SK-N-SH (cell line): Measurements from ENCODE around the gene NDUFC1.

Experiments used
- CTCF ChIP-seq: fragments of 200-600 bp; sonication (generic); IDR thresholded peaks from 2 replicates; pipeline ENCODE4 v1.6.1; 2017; ENCODE audit warnings: antibody characterized with exemption, mild to moderate bottlenecking, moderate library complexity
- EP300 ChIP-seq, 2 experiments: IDR thresholded peaks; 2 replicates each; pipeline versions ENCODE4 v1.4.0 to v1.6.1; 2012; ENCODE audit warnings: borderline replicate concordance in 1 of 2, low read depth in 1 of 2, low read length in 1 of 2
- EZH2phosphoT487 ChIP-seq: fragments of 200-600 bp; sonication (generic); IDR thresholded peaks from 2 replicates; pipeline ENCODE4 v1.6.1; 2017; ENCODE audit warnings: low read depth, mixed run types, mild to moderate bottlenecking, antibody characterized with exemption, moderate library complexity, borderline replicate concordance
- JUND ChIP-seq: IDR thresholded peaks from 2 replicates; pipeline ENCODE4 v1.4.0; 2012
- POLR2AphosphoS5 ChIP-seq: IDR thresholded peaks from 2 replicates; pipeline ENCODE4 v1.6.1; 2012; ENCODE audit warnings: low read depth, low read length
- RAD21 ChIP-seq: IDR thresholded peaks from 2 replicates; pipeline ENCODE4 v1.6.1; 2012; ENCODE audit warnings: mild to moderate bottlenecking, low read length
- REST ChIP-seq: IDR thresholded peaks from 2 replicates; pipeline ENCODE4 v1.6.1; 2012; ENCODE audit warnings: mild to moderate bottlenecking, low read depth, low read length, moderate library complexity
- TAF1 ChIP-seq: IDR thresholded peaks from 2 replicates; pipeline ENCODE4 v1.6.1; 2012; ENCODE audit warnings: low read depth, mild to moderate bottlenecking, low read length, moderate library complexity, borderline replicate concordance

- TF ChIP-seq RAD21: no peak
- TF ChIP-seq EP300 (IDR thresholded peaks at IDR 0.05; ENCODE audit: borderline replicate concordance in 1 of 2, low read depth in 1 of 2, low read length in 1 of 2): no peak
- no peak for TF ChIP-seq CTCF
- no peak for TF ChIP-seq POLR2AphosphoS5
- TF ChIP-seq EZH2phosphoT487: no peak
- TF ChIP-seq JUND: no peak
- TF ChIP-seq TAF1: no peak
- TF ChIP-seq REST: no peak
Measured at GRCh38 chr4:139314047-139314800, 11.9 kb upstream of the NDUFC1 start.
